Stimulated activated CD8-positive, alpha-beta memory T cell treated with anti-CD3 and anti-CD28 coated beads, Interleukin-4, amount 100 ng/mL, for 24 hours (primary cell): Measurements from ENCODE around the gene ARHGEF1.

Experiments used
- DNase-seq: peaks from one replicate; pipeline ENCODE4 v3.0.0-alpha.2; 2020; ENCODE audit warnings: low read depth

Gene ARHGEF1, protein sequence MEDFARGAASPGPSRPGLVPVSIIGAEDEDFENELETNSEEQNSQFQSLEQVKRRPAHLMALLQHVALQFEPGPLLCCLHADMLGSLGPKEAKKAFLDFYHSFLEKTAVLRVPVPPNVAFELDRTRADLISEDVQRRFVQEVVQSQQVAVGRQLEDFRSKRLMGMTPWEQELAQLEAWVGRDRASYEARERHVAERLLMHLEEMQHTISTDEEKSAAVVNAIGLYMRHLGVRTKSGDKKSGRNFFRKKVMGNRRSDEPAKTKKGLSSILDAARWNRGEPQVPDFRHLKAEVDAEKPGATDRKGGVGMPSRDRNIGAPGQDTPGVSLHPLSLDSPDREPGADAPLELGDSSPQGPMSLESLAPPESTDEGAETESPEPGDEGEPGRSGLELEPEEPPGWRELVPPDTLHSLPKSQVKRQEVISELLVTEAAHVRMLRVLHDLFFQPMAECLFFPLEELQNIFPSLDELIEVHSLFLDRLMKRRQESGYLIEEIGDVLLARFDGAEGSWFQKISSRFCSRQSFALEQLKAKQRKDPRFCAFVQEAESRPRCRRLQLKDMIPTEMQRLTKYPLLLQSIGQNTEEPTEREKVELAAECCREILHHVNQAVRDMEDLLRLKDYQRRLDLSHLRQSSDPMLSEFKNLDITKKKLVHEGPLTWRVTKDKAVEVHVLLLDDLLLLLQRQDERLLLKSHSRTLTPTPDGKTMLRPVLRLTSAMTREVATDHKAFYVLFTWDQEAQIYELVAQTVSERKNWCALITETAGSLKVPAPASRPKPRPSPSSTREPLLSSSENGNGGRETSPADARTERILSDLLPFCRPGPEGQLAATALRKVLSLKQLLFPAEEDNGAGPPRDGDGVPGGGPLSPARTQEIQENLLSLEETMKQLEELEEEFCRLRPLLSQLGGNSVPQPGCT

DNA sequence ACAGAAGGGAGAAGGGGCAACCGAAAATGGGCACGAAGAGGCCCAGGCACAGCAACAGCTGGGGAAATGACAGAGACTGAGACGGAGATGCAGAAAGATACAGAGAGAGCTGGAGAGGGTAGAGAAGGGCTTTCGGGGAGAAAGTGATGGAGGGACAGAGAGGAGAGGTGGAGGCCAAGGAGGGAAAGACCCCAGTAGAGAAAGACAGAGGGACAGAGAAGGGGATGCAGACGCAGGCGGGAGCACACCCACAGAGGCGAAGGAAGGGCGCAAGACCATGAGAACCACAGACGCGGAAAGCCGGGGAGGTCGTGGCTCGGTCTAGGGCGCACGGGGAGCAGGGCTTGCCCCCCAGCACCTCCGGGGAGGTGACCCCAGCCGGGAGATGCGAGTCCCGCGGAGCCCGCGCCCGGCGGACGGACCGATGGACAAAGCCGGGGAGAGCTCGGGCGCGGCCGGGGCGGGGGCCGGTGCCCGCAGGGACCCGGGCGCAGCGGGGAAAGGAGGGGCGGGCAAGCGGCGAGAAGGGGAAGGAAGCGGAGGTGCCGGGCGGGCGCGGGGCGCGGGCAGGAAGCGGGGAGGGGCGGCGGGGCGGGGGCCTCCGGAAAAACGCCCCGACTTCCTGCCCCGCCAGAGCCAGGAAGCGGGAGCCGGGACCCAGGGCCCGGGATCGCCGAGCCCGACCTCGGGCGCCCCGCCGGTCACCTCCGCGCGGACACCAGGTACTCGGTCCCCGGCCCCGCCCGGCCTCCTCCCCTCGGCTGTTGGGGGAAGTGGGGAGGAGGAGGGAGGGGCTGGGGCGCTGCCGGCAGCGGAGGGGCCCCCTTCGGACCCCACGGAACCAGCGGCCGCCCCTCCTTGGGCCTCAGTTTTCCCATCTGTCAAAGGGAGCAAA lies at the start of gene ARHGEF1:
Gene ARHGEF1 (plus strand): TSS at position 617 of the 895 bp plus-strand sequence. CDS start 4,899 bp downstream, outside the sequence.
- DNase-seq, result peak; percentile 53

DNA sequence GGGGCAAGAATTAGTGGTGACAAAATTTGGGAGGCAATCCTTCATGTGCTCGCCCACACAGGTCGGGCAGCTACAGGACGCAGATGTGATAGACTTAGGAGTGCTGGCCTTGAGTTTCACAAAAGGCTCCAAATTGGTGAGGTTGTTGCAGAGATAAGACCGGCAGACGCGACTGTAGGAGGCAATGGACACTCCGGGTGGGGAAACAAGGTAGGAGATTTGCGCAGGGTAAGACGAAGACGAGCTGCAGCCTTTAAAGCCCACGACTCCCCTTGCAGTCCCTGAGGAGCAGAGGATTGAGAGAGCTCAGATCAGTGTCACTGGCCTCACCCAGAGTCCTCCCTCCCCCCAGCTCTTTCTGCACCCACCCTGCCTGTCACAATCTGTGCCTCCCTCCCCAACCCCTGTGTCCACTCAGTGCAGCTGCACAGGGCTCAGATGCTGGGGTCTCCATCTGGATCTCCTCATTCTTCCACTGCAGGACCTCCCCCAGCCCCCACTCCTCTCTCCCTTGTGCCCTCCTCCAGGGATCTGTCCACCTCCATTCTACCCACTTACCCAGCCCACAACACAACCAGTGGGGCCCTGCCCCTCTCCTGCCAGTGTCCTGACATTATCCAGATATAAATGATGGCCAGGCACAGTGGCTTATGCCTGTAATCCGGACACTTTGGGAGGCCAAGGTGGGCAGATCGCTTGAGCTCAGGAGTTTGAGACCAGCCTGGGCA lies 44.8 kb upstream of the ARHGEF1 start:
- no peak for DNase-seq

DNA sequence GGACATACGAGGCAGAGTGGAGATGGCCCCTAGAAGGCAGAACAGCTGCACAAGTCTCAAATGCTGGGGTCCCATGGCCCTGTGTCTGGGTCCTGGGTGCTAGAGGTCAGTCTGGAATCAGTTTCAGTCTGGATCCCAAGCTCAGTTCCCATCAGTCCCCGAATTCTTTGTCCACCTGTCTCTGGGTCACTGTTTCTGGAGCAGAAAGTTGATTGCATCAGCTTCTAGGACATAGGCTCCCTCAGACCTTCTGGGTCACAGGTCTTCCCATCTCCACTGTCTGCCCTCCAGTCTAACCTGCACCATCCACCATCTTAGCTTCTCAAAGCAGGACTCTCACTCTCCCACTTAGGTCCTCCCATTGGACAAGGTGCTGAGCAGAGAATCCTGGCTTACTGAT lies 43.8 kb upstream of the ARHGEF1 start:
- DNase-seq, result no peak

DNA sequence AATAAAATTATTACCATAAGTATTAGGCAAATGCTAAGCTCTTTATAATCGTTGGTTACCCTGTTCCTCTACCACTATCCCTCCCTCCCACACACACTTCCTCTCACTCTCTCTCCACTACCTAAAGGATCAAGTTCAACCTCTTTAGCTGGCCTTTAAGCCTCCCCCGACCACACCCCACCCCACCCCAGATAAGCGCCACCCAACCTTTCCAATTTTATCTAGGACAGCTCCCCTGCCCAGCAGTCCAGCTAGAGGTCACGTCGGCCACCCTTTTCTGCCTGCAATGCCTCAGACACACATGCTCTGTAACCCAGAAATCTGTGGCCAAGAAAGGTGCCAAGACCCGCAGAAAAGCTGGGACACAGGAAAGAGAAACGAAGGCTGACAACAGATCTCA lies 39.6 kb upstream of the ARHGEF1 start:
- no peak for DNase-seq

DNA sequence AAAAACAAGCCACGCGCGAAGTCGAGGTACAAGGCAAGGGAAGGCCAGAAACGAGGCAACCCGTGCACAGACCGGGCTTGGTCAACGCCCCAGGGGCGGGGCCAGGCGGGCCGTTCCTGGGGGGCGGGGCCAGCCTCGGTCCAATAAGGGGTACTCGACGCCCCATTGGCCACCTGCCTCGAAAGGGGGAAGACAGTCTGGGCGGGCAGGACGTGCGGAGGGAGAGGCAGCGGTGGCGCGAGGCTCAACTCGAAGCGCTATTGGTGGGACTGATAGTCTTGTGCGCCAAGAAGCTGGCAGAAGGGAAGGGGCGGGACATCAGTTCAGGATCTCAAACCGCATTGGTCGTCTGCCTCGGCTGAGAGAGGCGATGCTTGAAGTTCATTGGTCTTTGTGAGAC lies 38.4 kb upstream of the ARHGEF1 start, which contains the start of gene LYPD4:
Gene LYPD4 (minus strand): TSS at position 83 of the 400 bp plus-strand sequence. CDS start 5,398 bp downstream, outside the sequence.
- no peak for DNase-seq

DNA sequence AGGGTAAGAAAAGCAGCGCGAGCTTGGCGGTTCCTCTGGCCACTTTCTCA lies 38.2 kb upstream of the ARHGEF1 start, which contains the start of gene DMRTC2:
Gene DMRTC2 (plus strand): TSS at position 42 of the 50 bp plus-strand sequence. CDS start 2,387 bp downstream, outside the sequence.
- DNase-seq, result no peak

DNA sequence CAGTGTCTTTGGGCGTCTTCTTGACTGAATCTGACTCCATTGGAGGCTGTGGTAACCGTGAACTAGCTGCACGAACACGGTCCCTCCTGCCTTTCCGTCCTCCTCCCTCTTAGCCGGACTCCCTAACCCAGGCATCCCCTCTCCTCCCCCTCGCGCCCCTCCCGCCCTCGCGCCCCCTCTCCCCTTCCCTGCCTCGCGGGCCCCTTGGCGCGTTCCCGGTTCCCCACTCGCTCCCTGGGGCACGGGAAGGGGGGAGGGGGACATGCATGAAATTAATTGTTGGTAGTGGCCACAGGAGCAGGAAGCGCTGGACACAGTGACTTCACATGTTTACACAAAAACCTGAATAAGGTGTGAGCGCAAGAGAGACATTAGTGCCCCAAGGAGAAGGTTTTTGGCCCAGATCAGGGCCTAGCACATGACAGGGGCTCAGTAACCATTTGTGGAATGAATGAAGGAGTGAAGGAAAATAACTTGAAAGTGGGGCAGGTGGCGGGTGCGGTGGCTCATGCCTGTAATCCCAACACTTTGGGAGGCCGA lies 37.9 kb upstream of the ARHGEF1 start:
- no peak for DNase-seq

DNA sequence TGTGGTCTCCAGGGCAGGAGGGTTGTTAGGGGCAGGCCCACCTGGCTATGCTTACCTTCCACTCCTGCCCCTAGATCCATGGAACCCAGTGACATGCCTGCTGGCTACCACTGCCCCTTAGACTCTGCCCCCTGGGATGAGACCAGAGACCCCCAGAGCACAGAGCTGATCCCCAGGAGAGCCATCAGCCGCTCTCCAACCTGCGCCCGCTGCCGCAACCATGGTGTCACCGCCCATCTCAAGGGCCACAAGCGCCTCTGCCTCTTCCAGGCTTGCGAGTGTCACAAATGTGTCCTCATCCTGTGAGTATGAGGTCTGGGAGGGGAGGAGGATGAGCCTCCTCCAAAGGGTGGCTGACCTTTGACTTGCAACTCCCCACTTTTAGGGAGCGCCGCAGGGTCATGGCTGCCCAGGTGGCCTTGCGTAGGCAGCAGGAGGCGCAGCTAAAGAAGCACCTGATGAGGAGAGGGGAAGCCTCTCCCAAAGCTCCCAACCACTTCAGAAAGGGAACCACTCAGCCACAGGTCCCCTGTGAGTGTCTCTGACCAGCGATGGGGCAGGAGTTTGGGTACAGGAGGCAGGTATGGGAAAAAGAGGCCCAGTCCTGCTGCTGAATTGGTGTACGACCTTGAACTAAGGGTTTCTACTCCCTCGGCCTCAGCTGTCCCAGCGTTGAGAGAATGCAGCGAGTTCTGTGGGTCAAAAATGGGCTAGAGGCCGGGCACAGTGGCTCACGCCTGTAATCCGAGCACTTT lies 35.5 kb upstream of the ARHGEF1 start:
- DNase-seq, result no peak

DNA sequence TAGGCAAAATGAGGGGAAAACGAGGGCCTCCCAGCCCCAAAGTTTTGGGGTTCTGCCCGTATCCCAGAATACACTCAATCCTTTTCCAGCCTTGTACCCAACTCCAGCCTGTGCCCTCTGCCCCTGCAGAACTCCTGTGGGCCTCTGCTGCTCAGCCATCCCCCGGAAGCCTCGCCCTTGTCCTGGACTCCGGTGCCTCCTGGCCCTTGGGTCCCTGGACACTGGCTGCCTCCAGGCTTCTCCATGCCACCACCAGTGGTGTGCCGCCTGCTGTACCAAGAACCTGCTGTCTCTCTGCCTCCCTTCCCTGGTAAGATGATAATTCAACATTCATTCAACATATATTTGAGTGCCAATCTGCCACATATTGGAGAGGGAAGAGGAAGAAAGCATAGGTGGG lies 34.3 kb upstream of the ARHGEF1 start:
- DNase-seq, result no peak

DNA sequence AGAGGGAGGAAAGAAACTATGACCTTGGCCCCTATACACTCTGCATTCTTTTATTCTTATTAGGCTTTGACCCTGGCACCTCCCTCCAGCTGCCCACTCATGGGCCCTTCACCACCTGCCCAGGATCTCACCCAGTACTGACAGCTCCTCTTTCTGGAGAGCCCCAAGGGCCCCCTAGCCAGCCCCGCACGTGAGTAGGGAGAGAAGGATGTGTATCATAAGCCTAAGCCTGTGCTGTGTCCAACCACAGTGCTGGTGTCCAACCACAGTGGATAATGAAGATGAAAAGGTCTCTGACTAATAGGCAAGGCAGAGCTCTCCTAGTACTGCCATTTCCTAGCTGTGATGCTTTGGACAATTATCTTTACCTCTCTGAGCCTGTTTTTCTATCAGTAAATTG lies 33.9 kb upstream of the ARHGEF1 start:
- DNase-seq, result no peak

DNA sequence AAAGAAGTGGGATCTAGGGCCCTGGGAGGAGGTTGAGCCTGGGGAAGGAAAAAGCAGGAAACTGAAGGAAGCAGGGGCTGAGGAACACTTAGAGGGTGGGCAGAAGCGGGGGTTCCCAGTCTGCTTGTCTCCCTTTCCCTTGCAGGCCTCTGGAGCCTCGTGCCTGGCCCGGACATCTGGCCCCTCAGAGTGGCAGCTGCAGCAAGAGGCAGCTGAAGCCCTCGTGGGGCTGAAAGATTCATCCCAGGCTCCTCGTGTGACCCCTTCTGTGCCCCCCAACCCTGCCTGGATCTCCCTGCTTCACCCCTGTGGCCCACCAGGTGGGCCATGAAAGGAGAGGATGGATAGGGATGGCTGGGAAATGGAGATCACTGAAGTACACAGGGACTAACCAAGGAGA lies 32.6 kb upstream of the ARHGEF1 start:
- DNase-seq, result no peak

DNA sequence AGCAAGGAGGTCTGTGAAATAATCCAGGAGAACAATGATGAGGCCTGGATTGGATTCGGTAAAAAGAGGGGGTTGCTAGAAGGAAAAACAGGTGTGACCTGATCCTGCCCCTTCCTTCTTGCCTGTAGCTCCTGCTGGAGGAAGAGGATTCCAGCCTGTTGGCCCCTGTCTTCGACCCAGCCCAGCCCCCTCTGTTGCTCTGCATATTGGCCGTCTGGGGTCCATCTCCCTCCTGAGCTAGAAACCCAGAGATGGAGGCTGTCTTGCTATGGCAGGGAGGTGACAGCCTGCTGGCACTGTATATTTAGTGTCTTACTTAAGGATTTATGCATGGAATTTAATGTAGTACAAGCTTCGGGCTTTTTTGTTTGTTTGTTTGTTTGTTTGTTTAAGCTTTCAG lies 31.5 kb upstream of the ARHGEF1 start:
- no peak for DNase-seq

DNA sequence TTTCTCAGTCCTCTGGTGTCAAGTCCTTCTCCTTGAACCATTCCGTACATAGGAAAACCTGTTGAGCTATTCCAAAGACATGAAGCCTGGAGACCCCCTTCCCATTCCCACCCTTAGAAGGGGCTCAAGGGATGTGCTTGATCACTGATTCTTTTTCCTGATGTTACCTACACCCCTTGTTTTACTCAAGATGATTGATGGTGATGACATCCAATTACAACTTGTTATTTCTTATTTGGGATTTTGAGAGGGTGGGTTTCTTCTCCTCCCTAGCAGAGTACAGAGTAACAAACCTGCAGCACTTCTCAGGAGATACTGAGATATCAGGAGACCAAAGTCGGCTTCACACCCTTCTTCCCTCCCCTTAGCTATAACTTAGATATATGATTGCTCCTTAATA lies 29.6 kb upstream of the ARHGEF1 start:
- no peak for DNase-seq

DNA sequence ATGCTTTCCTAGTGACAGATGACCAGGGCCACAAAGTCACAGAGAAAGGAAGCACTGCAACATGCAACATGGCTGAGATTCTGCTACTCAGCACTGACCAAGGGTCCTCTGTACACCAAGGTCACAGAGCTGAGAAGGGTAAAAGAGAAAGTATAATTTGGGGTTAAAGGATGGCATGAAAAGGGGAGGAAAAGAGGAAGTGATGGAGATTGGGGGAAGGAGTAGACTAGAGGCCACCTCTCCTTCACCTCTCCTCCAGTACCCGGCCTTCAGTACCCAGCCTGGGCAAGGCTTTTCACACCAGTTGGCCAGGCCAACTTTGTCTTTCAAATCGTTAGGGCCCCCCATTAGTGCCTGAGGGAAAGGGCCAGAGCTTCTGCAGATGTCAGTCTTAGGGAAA lies 29.2 kb upstream of the ARHGEF1 start:
- DNase-seq, result no peak

DNA sequence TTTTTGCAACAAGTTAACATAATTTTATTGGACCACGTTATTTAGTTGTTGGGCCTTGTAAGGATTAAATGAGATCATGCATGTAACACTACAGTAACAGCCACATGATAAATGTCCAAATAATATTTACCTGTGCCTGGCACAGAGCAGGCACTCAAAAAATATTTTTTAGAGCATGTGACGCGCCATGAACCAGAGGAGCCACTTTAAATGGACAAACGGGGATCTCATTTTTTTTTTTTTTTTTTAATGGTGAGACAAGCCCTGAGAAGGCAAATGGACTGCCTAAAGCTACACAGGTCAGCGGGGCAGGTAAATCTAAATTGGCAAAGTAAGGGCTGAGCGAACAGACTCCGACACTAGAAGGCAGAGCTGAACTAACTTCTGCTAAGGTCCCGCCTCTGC lies 23.8 kb upstream of the ARHGEF1 start:
- no peak for DNase-seq

DNA sequence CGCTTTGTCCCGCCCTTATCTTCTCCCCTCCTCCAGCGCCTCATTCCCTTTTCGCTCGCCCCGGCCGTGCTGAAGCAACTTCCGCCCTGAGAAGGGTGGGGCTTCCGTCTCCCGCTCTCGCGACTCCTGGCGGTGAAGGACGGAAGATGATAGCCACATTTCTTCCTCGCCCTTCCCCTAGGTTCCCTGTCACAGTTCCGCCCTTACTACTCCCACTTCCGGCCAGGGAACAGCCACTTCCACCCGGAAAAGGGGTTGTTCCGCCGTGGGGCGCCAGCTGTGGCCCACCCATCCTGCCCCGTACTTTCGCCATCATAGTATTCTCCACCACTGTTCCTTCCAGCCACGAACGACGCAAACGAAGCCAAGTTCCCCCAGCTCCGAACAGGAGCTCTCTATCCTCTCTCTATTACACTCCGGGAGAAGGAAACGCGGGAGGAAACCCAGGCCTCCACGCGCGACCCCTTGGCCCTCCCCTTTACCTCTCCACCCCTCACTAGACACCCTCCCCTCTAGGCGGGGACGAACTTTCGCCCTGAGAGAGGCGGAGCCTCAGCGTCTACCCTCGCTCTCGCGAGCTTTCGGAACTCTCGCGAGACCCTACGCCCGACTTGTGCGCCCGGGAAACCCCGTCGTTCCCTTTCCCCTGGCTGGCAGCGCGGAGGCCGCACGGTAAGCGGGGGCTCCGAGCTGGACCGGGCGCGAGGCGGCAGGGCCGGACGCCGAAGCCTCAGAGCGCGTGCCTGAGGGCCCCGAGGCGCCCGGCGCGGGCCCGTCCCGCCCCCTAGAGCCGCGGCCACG lies 23.2 kb upstream of the ARHGEF1 start, which contains the start of gene RPS19:
Gene RPS19 (plus strand): TSS at position 638 of the 801 bp plus-strand sequence. CDS start 520 bp downstream, outside the sequence.
- peak; percentile 95 for DNase-seq

DNA sequence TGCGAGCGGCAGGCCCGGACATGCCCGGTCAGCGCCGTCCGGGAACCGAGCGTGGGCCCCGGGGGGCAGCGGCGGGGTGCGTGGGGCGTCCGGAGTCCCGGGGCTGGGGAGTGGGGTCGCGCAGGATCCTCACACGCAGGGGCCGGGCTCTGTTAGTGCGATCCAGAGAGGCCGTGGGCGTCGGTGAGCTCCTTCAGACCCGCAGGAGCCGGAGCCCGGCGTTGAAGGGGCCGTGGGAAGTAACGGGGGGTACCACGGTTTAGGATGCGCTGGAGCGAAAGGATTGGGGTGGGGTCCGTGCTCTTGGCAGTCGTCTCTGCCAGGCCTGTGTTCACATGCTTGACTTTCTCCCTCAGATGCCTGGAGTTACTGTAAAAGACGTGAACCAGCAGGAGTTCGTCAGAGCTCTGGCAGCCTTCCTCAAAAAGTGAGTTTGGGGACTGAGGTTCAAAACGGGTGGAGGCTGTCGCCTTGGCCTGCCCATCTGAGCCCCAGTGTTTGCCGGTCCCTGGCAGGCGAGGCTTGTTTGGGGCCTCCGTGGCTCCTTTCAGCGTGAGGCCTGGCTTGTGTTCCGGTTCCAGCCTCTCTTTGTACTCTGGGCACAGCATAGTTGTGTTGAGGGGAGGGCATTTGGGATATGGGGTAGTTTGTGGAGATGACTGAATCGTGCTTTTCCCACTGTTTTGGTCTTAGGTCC lies 22.4 kb upstream of the ARHGEF1 start:
- no peak for DNase-seq

DNA sequence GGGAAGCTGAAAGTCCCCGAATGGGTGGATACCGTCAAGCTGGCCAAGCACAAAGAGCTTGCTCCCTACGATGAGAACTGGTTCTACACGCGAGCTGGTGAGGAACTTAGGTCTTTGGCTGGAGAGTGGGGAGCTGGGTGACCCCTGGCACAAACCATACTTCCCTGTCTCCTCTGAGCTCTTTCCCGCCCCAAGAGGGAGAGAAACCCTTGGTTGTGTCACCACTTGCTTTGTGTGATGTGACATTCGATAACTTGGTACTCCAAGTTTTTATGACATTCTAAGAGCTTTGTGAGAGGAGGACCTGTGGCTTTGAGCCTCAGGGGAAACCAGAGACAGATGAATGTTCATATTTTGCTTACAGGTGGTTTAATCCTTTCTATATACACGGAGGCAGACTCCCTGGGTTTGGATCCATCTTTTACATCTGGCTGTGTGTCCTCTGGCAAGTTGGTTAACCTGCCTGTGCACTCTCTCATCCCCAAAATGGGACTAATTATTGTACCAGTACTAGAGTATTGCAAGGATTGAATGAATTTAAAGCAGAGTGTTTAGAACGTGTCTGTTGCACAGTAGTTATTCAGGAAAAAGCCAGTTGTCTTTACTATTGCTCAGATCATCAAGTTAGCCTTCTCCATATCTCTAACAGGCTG lies 21.7 kb upstream of the ARHGEF1 start:
- no peak for DNase-seq

DNA sequence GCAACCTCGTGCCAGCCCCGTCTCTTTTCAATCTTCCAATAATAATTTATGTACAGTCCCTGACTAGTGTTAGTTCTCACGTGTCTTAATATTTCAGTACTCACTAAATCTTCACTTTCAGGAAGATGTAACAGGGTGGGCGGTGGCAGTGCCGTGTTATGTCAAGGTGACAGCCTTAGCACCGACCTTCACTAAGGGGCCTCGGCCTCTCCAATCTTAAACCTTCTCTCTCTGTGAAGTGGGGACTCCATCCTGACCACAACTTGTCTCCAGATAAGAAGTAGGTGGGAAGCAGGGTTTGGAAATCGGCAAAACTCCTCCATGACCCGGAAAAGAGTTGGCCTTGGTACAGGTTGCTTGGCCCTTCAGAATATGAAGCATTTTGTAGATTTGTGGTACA lies 21.1 kb upstream of the ARHGEF1 start:
- no peak for DNase-seq
